GM12872 (cell line): ENCODE measurements around the gene CIAO3.

Source experiments
- TF ChIP-seq, protein P1 (sequence below): IDR thresholded peaks from 3 replicates; pipeline ENCODE4 v1.5.1; 2011; ENCODE audit warnings: low read depth, mild to moderate bottlenecking, low read length, moderate library complexity; ENCODE audit not compliant: insufficient read depth

The CIAO3 gene

DNA sequence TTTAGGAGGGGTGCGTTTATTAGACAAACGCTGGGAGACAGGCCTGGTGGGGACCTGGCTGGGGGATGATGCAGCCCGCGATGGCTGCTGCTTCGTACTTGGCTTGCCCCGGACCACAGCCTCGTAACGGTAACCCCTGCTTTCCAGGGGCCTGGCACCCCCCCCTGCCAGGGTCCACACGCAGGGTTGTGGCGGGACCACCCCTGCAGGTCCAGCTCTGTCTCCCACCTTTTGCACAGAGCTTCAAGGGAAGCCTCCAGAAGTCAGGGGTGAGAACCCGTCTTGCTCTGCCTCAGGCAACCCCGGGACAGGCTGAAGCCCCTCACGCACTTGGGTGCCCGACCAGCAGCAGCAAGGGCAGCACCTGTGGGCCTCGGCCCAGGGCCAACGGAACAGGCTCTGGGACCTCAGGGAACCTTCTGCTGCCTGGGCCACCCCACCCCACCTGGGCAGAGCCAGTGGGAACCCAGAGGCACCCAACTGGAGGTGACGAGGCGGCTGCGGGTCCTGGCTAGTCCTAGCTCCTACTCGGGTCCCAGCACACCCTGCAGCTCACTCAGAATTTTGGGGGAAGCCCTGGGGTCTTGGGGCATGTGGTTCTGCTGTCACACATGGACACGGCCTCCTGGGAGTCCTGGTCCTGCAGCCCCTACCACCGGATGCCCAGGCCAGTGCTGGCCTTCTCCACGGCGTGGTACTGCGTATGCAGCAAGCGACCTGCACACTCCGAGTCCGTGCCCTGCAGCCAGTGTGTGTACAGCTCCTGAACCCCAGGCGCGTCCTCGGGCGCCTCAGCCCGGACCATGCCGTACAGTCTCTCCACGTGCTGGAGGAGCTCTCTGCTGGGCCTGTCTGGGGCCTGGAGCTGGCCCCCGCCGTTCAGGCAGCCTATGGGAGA, 10.8 kb downstream of the CIAO3 start:
- TF ChIP-seq, protein P1, sequence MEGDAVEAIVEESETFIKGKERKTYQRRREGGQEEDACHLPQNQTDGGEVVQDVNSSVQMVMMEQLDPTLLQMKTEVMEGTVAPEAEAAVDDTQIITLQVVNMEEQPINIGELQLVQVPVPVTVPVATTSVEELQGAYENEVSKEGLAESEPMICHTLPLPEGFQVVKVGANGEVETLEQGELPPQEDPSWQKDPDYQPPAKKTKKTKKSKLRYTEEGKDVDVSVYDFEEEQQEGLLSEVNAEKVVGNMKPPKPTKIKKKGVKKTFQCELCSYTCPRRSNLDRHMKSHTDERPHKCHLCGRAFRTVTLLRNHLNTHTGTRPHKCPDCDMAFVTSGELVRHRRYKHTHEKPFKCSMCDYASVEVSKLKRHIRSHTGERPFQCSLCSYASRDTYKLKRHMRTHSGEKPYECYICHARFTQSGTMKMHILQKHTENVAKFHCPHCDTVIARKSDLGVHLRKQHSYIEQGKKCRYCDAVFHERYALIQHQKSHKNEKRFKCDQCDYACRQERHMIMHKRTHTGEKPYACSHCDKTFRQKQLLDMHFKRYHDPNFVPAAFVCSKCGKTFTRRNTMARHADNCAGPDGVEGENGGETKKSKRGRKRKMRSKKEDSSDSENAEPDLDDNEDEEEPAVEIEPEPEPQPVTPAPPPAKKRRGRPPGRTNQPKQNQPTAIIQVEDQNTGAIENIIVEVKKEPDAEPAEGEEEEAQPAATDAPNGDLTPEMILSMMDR = no peak

DNA sequence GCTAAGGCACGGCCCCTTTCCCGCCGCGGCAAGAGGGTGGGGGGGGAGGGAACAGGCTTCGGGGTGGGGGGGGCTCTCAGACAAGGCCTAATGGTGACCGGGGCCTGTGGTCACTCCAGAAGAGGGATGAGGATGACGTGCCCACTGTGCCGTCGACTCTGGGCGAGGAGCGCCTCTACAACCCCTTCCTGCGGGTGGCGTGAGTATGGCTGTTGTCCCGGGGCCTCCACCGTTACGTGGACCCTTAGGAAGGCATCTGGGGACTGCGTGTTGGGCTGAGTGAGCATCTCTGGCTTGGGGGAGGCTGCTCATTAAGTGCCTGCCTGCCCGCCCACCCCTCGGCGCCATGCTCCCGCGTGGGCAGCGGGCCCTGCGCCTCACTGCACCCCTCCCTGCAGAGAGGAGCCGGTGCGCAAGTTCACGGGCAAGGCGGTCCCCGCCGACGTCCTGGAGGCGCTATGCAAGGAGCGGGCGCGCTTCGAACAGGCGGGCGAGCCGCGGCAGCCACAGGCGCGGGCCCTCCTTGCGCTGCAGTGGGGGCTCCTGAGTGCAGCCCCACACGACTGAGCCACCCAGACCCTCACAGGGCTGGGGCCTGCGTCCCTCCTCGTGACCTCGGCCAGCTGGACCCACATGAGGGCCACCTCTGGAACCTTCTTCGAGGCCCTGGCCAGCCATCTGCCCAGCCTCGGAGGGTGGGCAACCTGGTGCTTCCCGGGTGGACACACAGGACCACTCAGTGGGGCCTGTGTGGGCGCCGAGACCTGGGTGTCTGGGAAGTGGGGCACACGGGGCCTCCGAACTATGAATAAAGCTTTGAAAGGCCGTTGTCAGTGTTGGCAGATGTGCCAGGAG, 11.7 kb downstream of the CIAO3 start:
- TF ChIP-seq, protein P1 = no peak

DNA sequence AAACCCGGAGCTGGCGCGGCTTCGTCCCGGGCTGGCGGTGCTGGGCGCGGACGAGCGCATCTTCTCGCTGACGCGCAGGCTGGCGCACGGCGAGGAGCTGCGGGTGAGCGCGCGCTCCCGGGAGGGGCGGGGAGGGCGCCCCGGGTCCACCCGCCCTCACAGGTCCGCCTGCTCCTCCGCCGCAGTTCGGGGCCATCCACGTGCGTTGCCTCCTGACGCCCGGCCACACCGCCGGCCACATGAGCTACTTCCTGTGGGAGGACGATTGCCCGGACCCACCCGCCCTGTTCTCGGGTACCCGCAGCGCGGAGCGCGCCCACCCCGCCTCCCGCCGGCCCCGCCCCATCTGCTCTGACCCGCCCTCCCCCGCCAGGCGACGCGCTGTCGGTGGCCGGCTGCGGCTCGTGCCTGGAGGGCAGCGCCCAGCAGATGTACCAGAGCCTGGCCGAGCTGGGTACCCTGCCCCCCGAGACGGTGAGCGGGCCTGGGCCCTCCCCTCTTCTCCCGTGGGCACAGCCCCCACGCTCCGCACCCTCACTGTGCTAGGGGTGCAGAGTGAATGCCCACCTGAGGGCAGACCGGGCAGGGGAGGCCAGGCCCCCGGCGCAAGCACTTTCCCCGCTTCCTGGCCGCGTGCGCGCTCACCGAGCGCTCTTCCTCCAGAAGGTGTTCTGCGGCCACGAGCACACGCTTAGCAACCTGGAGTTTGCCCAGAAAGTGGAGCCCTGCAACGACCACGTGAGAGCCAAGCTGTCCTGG, 12.5 kb downstream of the CIAO3 start:
- TF ChIP-seq, protein P1 = no peak

DNA sequence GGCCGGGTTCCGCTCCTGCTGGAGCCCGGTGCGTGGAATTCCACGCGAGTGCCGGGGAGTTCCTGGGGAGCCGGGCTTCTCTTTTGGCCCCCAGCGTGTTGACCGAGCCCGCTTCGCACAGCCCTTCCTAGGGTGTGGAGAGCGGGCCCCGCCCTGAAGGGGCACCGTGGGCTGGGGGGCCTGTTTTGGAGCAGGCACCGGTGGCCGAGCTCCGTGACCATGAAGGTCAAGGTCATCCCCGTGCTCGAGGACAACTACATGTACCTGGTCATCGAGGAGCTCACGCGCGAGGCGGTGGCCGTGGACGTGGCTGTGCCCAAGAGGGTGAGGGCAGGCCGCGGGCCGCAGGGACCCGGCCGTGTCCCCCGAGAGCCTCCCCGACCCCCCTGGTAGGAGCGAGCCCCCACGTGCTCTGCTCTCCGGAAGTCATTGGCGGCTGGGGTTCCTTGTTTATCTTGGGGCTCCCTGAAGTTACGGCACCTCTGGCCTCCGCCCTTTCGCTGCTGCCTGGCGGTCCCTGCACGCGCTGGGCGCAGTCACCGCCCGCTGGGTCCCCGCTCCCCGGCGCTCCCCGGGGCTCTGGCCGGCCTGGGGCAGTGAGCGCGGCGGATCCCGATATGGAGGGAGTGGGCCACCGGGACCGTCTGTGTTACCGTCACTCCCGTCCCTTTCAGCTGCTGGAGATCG, 13.4 kb downstream of the CIAO3 start:
- TF ChIP-seq, protein P1 = no peak

DNA sequence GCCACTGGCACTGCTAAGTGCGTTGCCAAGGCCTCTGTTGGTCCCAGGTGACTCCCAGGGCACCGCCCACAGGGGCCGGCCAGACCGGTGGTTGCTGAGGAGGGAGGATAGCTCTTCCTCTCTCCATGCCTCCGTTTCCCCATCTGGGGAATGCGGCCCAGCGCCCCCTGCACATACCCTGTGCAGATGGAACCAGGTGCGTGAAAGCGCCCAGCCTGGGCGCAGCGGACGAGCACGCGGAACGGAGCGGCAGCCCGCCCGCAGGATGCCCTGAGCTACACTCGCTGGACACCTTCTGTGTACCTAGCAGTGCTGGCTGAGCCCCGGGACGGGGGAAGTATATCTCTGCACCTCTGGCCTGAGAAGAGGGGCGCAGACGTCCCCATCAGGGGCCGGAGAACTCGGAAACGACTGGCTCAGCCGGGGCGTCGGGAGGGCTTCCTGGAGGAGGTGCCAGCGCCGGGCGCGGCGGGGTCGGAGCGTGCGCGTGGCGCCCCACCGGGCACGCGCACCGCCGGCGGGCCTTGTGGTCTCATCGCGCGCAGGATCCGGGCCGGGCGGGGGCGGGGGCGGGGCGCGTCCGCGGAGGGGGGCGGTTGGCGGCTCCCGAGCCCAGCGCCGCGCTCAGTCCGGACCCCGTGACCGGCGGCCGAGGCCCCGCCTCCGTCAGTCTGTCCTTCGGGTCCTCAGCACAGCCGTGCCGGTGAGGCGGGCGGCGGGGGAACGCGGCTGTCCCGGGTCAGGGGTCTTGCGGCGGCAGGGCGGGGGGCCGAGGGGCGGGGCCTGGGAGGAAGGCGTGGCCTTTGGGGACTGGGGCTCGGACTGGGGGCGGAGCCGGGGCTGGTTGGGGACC, 14.1 kb downstream of the CIAO3 start, which contains the start of the genes CCDC78 and HAGHL:
CCDC78 (minus strand) TSS at position 6 of the 853 bp plus-strand sequence. CDS start 76 bp downstream, outside the sequence.
HAGHL (plus strand) TSS at position 669 of the 853 bp plus-strand sequence. CDS start 404 bp downstream, outside the sequence.
- TF ChIP-seq, protein P1 = no peak

DNA sequence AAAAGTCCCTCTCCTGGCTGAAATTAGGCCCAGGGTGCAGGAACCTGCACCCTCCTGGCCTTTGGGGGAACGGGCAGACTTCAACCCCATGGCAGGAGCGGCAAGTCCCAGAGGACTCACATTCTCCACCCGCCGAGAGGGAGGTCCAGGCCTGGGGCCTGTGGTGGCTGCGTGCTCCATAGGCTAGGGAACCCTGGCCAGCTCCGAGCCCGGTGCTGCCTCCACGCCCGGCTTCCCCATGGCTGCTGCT, 14.7 kb downstream of the CIAO3 start:
- TF ChIP-seq, protein P1 = no peak
